PFSK-1 (cell line): ENCODE data around the gene RIC8A.

ENCODE experiments used
- POLR2AphosphoS5 ChIP-seq: IDR thresholded peaks from 2 replicates; pipeline ENCODE4 v1.6.1; 2012; ENCODE audit warnings: low read depth, mild to moderate bottlenecking, control low read depth, low read length, moderate library complexity
- TAF1 ChIP-seq: IDR thresholded peaks from 2 replicates; pipeline ENCODE4 v1.6.1; 2012; ENCODE audit warnings: low read length, control low read depth, borderline replicate concordance; ENCODE audit not compliant: insufficient read depth

DNA sequence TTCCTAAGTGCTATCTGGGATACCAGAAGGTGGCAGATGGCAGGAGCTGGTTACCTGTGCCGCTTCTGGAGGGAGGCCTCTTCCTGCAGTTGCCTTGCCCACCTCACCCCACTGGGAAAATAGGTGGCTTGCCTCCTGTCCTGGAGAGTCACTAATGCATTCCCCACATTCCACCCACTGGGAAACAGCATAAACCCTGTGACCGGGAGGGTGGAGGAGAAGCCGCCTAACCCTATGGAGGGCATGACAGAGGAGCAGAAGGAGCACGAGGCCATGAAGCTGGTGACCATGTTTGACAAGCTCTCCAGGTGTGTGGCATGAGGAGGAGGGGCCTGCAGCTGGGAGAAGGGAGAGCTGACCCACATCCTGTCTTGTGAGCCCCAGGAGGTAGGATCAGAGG is 5.6 kb downstream of the RIC8A start:
- TF ChIP-seq POLR2AphosphoS5 (no peak), TAF1 (no peak)
